AG20443 (cell line): ENCODE results near the gene ZSWIM6.

Experiments
- DNase-seq: peaks from one replicate; pipeline ENCODE4 v3.0.0; 2012; ENCODE audit warnings: low spot score, mixed read lengths

Gene ZSWIM6

DNA sequence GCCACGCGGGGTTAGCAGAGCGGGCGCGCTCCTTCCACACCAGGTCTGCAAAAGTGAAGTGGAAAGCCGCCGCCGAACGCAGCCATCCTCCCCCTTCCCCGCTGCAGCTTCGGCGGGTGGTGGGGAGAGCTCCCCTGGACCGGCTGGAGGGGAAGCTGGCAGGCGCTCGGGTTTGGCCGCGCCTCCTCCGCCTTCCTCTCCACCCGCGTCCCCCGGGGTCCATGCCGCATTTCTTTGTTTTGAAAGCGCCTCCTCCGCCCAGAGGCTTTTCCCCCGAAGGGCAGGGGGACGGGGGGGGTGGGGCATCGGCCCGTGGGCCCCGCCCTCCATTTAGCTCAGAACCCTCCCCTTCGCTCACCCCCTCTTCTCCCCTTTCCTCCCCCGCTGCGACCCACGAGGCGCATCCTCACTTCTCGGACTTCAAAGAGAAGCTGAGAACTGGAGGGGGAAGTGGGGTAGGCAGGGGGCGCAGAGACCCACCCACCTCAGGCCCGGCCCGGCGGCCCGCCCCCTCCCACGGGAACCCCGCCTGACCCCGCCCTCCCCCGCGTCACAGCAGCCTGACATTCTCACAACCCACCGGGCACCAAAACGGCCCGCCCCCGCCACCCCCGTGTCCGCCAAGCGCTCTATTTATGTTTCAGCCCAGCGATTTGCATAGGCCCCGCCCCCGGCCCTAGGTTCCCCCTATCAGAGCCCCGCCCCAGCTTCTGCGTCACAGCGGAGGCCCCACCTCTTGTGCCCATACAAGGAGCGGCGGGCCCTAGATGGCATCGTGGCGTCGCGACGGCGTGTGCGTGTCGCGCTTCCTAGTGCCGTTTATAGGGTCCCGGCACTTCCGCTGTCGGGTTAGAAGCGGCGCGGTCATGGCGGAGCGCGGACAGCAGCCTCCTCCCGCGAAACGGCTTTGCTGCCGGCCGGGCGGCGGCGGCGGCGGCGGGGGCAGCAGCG, at the start of gene ZSWIM6:
Gene ZSWIM6, plus strand, starts transcription at position 852 of the 951 bp plus-strand sequence. Its CDS starts 15 bp downstream, at position 867.
- DNase-seq, result peak; percentile 98

DNA sequence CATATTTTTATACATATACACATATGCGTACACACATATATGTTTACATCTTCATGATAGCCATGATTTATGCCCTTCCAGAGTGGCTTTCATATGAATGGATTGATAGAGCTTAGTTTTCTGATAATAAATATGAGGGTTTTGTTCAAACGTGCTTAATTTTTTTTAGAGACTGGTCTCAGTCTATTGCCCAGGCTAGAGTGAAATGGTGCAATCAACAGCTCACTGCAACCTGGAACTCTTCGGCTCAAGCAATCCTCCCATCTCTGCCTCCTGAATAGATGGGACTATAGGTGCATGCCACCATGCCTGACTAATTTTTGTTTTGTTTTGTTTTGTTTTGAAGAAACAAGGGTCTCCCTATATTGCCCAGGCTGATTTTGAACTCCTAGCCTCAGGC, 48.6 kb upstream of the ZSWIM6 start:
- no peak for DNase-seq

- DNase-seq, result no peak
Observed at GRCh38 chr5:61285531-61285930, 46.5 kb upstream of the ZSWIM6 start.

GRCh38 chr5:61286446-61287132, 45.5 kb upstream of the ZSWIM6 start:
- peak; percentile 77 for DNase-seq

DNA sequence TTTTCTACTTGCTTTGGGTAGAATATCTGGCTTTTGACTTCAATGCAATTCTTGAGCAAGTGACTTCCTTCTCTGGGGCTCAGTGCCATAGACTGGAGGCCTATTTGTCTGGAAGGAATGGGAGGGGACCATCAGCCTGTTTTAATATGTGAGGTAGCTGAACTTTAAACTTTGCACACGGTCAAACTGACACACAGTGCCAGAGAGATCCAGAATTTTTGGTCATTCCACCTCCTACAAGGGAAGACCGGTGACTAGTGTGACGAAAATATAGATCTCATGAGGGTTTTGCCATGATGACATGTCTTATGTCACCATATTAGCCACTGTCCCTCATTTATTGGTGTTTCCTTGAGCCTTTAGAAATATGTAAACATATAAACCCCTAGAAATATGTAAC, 44.6 kb upstream of the ZSWIM6 start:
- DNase-seq, result no peak

- DNase-seq, result no peak
Observed at GRCh38 chr5:61289241-61289640, 42.8 kb upstream of the ZSWIM6 start.

- DNase-seq, result no peak
Observed at GRCh38 chr5:61289669-61290306, 42.3 kb upstream of the ZSWIM6 start.

DNA sequence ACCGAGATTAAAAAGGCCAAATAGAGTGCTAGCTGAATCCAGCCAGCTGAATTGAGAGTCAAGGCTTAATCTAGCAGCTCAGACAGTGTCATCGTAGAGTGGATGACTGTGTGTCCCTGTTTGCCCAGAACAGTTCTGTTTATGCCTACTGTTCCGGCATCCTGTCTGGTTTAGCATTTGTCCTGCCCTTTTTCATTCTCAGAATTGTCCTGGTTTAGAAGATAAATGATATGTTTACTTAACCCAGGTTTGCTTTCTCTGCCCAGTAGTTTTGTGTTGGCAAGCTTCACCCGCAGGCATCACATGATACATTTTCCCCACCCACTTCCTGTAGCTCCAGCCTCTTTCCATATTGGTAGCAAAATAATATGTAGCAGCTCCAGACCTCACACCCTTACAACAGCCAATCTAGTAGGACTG, 41.3 kb upstream of the ZSWIM6 start:
- DNase-seq, result no peak

GRCh38 chr5:61292062-61292657, 39.9 kb upstream of the ZSWIM6 start:
- no peak for DNase-seq

- no peak for DNase-seq
Observed at GRCh38 chr5:61293071-61293470, 39.0 kb upstream of the ZSWIM6 start.

- DNase-seq, result no peak
Observed at GRCh38 chr5:61293873-61294272, 38.2 kb upstream of the ZSWIM6 start.

- DNase-seq, result no peak
Observed at GRCh38 chr5:61295365-61295764, 36.7 kb upstream of the ZSWIM6 start.

GRCh38 chr5:61298066-61298465, 34.0 kb upstream of the ZSWIM6 start:
- DNase-seq, result no peak

DNA sequence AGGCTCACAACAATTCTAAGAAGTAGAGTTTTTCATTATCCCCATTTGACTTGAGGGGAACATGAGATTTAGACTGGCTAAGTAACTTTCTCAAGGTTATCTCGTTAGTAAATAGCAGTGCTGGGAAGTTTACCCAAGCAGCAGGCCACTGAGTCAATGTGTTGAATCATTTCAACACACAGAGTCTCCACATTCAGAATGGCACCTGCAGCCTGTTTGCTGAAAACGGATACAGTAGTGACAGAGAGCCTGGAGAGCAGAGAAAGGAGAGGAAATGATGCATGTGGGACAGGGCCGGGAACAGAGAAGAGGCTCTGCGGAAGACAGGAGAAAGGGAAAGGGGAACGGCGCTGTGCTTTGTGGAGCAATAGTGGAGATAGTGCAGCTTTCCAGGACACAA, 33.5 kb upstream of the ZSWIM6 start:
- no peak for DNase-seq

DNA sequence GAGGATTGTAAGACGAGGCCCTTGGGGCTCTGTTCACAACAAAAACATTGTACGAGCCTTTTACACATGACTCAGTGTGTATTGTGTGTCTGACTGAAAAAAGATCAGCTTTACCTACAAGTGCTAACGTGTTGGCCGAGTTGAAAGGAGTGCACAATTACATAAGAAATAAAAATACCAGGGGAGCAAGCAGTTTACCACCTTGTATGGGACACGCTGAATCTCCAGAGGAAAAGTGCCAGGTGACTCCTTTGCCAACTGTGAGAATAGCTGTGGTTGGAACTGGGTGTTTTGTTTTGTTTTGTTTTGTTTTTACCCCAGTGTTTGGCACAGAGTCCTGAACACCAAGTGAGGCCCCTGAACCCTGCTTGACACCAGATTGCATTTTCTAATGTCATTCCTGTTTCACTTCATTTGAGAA, 32.8 kb upstream of the ZSWIM6 start:
- no peak for DNase-seq

DNA sequence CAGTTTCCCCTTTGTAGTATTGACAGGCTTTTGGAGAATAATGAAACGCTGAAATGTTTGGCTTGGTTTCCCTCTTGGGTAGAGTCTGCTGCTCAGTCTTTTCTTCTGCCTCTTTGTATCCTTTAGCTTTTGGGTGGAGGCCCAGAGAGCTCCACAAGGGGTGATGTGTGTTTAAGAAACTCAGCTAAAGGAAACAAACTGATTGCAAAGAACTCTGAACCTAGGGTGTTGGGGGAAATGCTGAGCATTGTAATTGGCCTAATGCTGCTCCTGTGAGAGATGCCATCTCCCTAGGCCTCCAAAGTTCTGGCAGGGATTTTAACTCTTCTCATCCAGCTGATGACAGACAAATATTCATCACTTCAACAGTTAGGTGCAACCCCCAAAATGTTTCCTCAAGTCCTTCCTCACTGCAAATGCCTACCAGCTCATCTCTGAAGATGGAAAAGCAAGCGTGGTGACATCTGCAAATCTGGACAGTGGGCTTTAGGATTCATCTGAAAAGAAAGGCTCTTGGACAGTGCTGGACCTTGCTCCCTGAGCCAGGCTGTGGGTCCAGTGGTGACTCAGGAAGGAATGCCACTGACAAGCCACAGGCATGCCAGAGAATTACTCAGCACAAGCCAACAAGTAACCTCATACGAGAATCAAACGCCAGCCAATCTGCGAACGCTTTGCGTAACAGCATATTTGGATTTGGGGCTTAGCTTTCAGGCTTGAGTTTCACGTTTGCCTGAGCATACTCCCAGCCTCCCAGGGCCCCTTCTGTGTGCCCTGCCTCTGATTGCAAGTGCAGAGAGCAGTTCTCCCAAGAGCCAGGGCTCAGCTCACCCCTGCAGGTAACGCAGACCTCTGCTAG, 30.5 kb upstream of the ZSWIM6 start:
- peak; percentile 93 for DNase-seq

GRCh38 chr5:61302200-61302563, 29.9 kb upstream of the ZSWIM6 start:
- DNase-seq, result no peak

DNA sequence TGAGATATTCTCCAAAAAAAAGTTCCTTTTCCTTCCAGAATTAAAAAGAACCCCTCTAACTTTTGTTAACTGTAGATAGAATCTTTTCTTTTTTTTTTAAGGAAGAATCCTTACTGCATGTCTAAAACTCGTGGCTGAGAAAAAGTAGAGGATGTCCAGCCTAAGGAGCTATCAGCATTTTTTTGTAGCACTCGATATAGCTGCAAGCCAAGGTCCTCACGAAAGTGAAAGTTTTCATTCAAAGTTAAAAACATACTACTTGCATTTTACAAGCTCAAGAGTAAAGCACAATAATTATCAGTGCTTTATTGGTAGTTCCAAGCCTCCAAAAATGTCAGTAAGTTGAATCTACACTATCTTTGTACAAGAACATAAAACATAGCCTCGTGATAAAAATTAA, 28.7 kb upstream of the ZSWIM6 start:
- DNase-seq, result no peak

GRCh38 chr5:61304590-61305381, 27.3 kb upstream of the ZSWIM6 start:
- peak; percentile 76 for DNase-seq

- peak; percentile 74 for DNase-seq
Observed at GRCh38 chr5:61306531-61307131, 25.4 kb upstream of the ZSWIM6 start.
